Activated CD8-positive, alpha-beta memory T cell treated with anti-CD3 and anti-CD28 coated beads, Interleukin-2, amount 50 U/mL, for 1 hour (primary cell): ENCODE data around the gene METAP2.
"Not testable (repeated sequence)": the region's sequence is repeated elsewhere in the genome, so short reads cannot be mapped to it uniquely, and the experiment has no call there.

ENCODE experiments used
- DNase-seq: peaks from one replicate; pipeline ENCODE4 v3.0.0-alpha.2; 2020; ENCODE audit errors: extremely low read depth

The METAP2 gene

GRCh38 chr12:95462551-95462950, 11.4 kb upstream of the METAP2 start:
- DNase-seq: no peak

- DNase-seq: no peak
Measured at GRCh38 chr12:95463050-95463449, 10.9 kb upstream of the METAP2 start.

DNA sequence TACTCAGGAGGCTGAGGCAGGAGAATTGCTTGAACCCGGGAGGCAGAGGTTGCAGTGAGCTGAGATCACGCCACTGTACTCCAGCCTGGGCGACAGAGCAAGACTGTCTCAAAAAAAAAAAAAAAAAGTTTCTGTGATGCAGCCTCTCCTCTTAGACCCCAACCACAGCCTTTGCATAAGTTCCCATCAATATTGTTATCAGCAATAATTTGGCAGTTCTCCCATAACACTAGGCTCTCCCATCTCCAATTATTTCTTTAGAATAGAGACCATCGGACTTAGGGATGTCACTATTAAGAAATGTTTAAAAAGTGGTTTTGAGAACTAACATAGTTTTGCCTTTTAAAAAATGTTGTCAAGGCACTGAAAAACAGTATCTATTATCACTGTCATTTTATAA, 10.2 kb upstream of the METAP2 start:
- DNase-seq: not testable (repeated sequence)

DNA sequence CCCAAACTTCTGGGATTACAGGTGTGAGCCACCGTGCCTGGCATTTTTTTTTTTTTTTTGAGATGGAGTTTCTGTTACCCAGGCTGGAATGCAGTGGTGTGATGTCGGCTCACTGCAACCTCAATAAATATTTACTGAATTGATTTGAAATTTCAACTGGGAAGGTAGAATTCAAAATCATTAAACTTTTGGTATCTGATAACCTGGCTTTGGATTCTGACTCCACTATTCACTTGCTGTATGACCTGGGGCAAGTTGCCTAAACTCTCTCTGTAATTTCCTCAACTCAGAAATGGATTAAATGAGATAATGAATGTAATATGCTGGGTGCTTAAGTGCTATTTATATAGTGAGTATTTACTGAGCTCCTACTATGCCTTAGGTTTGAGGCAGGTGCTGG, 8.7 kb upstream of the METAP2 start:
- DNase-seq: no peak

GRCh38 chr12:95470300-95470699, 3.7 kb upstream of the METAP2 start:
- no peak for DNase-seq

DNA sequence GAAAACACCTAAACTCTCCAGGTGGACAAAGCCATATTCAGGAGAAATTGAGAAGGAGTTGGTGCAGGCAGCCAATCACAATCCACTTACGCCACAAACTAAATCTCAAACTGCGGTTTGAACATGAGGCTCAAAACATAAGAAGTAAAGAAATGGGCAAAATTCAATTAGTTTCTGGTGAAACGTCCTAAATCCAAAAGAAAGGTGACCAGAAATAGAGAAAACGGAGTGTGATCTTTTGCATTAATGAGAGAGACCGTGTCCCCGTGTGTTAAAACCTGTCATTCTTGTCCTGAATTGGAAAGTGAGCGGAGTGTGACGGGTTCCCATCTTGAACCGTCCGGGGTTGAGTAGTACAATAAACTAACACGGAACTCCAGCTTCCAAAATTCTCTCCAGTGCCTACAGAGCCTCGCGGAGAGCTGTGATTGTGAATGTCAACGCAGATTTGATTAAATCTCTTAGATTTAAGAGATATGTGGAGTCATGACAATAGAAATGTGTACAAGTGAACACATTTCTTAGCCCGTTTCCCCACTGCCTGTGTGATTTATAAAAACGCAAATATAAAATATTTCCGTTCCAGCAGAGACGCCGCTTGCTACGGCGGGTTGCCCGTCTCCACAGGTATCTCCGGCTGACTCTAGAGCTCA, 595 bp upstream of the METAP2 start:
- DNase-seq: no peak

DNA sequence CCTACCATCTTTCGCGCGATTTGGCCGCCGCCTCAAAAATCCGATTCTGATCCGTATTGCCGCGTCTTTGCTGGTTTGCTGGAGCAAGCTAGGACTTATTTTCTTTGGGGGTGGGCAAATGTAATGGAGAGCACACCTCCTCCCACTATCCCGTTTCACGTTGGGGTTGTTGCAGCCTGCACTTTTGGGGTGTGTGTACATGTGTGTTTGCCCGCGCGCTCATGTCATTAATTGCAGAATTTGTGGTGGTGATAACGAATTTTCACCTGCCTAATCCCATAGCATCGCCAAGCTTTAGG, 657 bp downstream of the METAP2 start:
- DNase-seq: no peak

DNA sequence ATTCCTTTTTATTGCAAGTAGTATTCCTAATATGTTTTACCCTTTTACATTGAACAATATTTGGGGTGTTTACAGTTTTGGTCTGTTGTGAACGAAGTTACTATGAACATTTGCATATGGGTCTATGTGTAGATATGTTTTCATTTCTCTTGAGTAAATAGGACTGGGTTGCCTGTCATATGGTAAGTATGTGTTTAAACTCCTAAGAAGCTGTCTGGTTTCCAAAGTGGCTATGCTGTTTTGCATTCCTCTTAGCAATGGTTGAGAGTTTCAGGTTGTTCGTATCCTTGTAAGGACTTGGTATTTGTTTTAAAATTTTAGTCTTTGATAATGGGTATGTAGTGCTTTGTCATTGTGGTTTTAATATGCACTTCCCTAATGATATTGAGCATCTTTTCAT, 6.3 kb downstream of the METAP2 start:
- no peak for DNase-seq

- no peak for DNase-seq
Measured at GRCh38 chr12:95481072-95481471, 7.1 kb downstream of the METAP2 start.

- no peak for DNase-seq
Measured at GRCh38 chr12:95481888-95482287, 7.9 kb downstream of the METAP2 start.

DNA sequence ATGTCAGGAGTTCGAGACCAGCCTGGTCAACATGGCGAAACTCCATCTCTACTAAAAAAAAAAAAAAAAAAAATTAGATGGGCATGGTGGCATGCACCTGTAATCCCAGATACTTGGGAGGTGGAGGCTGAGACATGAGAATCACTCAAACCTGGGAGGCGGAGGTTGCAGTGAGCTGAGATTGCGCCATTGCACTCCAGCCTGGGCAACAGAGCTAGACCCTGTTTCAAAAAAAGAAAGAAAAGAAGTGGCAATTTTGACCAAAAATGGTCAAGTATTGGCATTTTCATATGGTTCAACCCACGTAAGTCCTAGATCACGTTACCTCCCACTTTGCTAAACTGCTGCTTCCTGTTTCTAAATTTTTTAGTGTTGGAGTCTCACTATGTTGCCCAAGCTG, 8.6 kb downstream of the METAP2 start:
- not testable (repeated sequence) for DNase-seq

DNA sequence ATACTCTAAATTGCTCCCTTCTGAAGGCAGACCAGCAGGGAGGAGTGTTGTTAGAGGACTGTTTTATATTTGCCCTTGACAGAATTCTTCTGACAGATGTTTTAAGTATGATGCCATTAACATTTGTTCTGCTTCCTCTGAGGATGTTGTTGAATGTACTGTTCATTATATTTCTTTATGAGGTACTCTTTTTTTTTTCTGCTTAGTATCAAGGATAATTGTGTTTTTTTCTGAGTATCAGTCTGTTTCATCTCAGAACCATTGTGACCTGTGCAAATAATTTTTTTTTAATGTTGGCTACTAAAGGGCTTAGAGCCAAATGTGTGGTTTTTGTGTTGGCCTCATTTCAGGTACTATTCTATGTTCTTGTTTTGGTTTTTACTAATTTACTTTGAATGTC, 10.6 kb downstream of the METAP2 start:
- no peak for DNase-seq

DNA sequence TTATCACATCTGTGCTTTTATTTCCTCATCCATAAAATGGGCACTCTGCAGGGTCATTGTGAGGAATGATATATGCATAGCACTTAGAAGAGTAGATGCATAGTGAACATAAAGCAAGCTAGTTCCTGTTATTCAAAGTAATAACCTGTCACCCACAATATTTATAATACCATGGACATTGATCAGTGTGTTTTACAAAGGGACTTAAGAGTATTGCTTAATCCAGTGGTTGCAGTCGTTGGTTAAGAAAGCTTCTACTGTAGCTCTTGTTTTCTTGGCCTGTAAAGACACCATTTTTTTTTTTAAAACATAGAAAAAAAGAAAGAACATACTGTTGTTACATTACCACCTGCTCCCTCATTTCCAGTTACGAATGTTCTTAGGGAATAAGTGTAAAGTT, 13.1 kb downstream of the METAP2 start:
- DNase-seq: no peak

DNA sequence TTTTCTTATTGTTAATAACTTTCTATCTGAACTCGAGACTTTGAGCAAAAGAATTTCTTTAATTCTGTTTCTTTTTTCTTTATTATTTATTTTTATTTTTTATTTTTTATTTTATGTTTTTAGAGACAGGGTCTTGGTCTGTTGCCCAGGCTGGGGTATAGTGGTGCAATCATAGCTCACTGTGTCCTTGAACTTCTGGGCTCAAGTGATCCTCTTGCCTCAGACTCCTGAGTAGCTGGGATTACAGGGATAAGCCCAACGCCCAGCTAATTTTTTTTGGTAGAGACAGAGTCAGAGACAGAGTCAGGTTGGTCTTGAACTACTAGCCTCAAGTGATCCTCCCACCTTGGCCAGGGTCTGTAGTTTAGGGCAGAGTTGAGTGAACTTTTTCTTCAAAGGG, 18.5 kb downstream of the METAP2 start:
- DNase-seq: no peak

DNA sequence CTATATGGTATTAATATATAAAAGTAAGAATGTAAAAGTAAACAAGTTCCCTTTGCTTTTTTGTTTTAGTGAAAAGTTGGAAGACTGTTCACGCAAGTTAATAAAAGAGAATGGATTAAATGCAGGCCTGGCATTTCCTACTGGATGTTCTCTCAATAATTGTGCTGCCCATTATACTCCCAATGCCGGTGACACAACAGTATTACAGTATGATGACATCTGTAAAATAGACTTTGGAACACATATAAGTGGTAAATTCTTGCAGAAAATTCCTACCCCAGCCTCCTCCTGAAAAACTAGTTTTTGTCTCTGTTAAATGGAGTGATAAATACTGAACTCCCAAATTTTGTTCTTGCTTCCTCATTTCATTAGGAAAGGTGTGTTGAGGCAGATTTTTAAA, 20.9 kb downstream of the METAP2 start:
- DNase-seq: no peak

GRCh38 chr12:95495433-95495832, 21.5 kb downstream of the METAP2 start:
- no peak for DNase-seq

DNA sequence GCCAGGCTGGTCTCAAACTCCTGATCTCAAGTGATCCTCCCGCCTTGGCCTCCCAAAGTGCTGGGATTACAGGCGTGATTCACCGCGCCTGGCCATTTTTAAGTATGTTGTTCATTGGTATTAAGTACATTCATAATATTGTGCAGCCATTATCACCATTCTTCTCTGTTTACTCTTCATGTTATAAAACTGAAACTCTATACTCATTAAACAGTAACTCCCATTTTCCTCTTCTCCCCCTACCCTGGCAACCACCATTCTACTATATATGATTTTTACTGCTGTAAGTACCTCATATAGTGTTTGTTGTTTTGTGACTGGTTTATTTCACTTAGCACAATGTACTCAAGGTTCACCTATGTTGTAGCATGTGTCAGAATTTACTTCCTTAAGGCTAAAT, 23.1 kb downstream of the METAP2 start:
- no peak for DNase-seq

- DNase-seq: no peak
Measured at GRCh38 chr12:95498968-95499367, 25.0 kb downstream of the METAP2 start.

GRCh38 chr12:95499772-95500171, 25.8 kb downstream of the METAP2 start:
- no peak for DNase-seq

DNA sequence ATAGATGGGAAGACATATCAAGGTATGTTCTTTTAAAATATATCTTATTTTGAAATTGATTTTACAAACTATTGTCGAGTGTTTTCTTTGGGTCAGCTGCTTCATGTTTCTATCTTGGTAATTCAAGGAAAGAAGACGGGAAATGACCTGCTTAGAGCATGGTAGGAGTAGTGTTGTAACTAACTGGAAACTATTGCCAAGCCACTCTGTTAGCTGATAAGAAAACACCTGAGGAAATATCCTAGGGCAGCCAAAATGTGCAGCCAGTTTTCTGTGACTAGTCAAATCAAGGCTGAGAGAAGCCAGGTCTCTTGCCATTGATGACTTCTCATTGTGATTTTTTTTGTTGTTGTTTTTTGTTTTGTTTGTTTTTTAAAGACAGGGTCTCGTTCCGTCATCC, 30.2 kb downstream of the METAP2 start:
- DNase-seq: no peak

GRCh38 chr12:95505039-95505438, 31.1 kb downstream of the METAP2 start:
- DNase-seq: no peak

DNA sequence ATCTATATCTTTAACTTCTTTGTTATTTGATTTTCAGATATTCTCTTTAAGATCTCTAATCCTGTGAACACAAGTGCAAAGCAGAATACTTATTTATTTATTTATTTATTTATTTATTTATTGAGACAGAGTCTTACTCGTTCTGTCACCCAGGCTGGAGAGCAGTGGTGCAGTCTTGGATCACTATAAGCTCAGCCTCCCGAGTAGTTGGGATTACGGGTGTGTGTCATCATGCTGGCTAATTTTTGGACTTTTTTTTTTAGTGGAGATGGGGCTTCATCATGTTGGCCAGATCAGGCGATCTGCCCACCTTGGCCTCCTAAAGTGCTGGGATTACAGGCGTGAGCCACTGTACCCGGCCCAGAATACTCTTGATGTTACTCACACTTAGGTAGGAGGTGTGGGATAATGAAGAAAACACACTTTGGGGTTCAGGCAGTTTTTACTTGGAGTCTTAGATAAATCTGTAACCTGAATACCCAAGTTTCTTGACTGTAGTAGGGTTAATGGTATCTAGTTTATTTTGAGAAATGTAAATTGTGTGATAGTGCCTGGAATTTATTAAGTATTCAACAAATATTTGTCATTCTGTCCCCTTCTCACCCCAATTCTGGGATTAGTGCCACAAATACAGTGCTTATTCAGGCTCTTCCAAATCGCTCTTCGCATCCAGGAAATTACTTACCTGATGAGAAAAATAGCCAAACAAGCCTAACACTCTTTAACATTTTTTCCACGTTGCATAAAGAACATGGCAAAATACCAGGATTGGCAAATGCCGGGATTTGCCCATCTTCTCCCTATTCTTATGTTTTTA, 33.0 kb downstream of the METAP2 start:
- DNase-seq: no peak

- DNase-seq: no peak
Measured at GRCh38 chr12:95509300-95509699, 35.3 kb downstream of the METAP2 start.

DNA sequence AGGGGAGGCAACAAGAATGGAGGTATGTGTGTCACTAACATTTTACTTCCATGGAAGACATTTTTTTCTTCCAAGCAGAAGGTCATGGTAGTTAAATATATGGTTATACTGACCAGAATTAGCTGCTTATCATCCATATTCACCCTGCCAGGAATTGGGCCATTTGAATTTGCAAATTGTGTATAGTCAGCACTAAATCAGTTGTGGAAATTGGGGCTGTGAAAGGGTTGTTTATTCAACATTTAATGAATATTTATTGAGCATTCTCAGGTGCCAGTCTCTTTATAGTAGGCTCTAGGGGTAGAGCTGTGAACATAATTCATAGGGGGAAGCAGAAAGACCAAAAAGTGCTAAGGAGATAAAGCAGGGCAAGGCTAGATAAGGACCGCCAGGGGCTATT, 38.0 kb downstream of the METAP2 start:
- DNase-seq: no peak
